Type B pancreatic cell (in vitro differentiated cells): ENCODE measurements around the gene KLK1. TPM values are rescaled to one million over a fixed set of nuclear protein-coding genes. Genes with fewer than 3 reads are reported as not detected.
"Not testable (repeated sequence)": the region's sequence is repeated elsewhere in the genome, so short reads cannot be mapped to it uniquely, and the experiment has no call there.

Experiments
- DNase-seq: peaks from one replicate; pipeline ENCODE4 v3.0.0; 2021; ENCODE audit warnings: mixed read lengths; ENCODE audit not compliant: unreplicated experiment; ENCODE audit errors: extremely low spot score
- H3K27ac Mint-ChIP-seq: 2 replicates; pipeline ENCODE4 v1.8.0; 2021; ENCODE audit warnings: mild to moderate bottlenecking, mixed read lengths
- H3K27me3 Mint-ChIP-seq: 2 replicates; pipeline ENCODE4 v1.8.0; 2021; ENCODE audit warnings: mixed read lengths
- H3K36me3 Mint-ChIP-seq: 2 replicates; pipeline ENCODE4 v1.8.0; 2021; ENCODE audit warnings: mixed read lengths
- H3K4me1 Mint-ChIP-seq: one replicate; pipeline ENCODE4 v1.8.0; 2021; ENCODE audit warnings: mixed read lengths; ENCODE audit not compliant: unreplicated experiment
- H3K4me3 Mint-ChIP-seq: 2 replicates; pipeline ENCODE4 v1.8.0; 2021; ENCODE audit warnings: mild to moderate bottlenecking, mixed read lengths
- H3K9me3 Mint-ChIP-seq: 2 replicates; pipeline ENCODE4 v1.8.0; 2021; ENCODE audit warnings: mixed read lengths
- CTCF ChIP-seq: fragments of 200-600 bp; sonication (generic); conservative IDR thresholded peaks from 2 replicates; pipeline ENCODE4 v1.5.0; 2021; ENCODE audit warnings: antibody characterized with exemption, mild to moderate bottlenecking
- total RNA-seq: library from RNA; stranded (reverse); gene quantifications from 2 replicates; pipeline ENCODE4 v1.2.1, GENCODE V29; 2021; ENCODE audit warnings: low replicate concordance

The KLK1 gene
- total RNA-seq, 1 donor from 2014 or later, result 1.5 TPM

- TF ChIP-seq CTCF, result no peak
- peaks cover 33% of the 10 kb centered on the region for H3K27me3 Mint-ChIP-seq
These were observed 38.3 kb downstream of the KLK1 start for GRCh38 chr19:50785329-50785728.

DNA sequence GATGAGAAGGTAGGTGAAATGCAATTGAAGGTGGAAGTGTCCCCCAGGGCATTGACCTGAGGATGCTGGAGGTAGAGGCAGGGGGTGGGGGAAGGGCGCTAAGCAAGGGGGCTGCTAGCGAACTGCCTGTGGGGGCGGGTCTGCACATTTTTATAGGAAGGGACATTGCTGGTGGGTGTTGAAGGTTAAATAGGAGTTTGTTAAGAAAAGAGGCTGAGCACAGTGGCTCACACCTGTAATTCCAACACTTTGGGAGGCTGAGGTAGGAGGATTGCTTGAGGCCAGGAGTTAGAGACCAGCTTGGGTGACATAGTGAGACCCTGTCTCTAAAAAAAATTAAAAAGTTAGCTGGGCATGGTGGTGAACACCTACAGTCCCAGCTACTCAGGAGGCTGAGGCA lies 38.9 kb downstream of the KLK1 start:
- peaks cover 39% of the 10 kb centered on the region for H3K27me3 Mint-ChIP-seq

More at GRCh38 chr19:50785329-50785728, 38.3 kb downstream of the KLK1 start:
- H3K4me3 Mint-ChIP-seq, result no peak overlapping the region
- no peak overlapping the region for H3K27ac Mint-ChIP-seq
- no peak for DNase-seq
- H3K36me3 Mint-ChIP-seq, result no peaks in the 10 kb centered on the region
- H3K4me1 Mint-ChIP-seq, result peaks cover 13% of the 10 kb centered on the region
- no peaks in the 10 kb centered on the region for H3K9me3 Mint-ChIP-seq

DNA sequence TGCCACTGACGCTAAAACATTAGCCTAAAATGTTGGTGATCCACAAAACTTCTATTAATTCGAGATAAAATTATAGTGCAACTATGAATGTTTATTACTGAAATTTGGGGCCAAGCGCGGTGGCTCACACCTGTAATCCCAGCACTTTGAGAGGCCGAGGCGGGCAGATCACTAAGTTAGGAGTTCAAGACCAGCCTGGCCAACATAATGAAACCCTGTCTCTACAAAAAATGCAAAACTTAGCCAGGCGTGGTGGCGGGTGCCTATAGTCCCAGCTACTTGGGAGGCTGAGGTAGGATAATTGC lies 39.8 kb downstream of the KLK1 start:
- not testable (repeated sequence) for DNase-seq, H3K36me3 Mint-ChIP-seq, H3K4me3 Mint-ChIP-seq, H3K9me3 Mint-ChIP-seq
- Mint-ChIP-seq H3K27me3 (peaks cover 48% of the 10 kb centered on the region), H3K4me1 (peaks cover 17% of the 10 kb centered on the region), H3K27ac (peak overlapping the region; percentile 58)

More for the DNA sequence above, 38.9 kb downstream of the KLK1 start:
- Mint-ChIP-seq H3K27ac (no peak overlapping the region), H3K9me3 (no peaks in the 10 kb centered on the region), H3K4me1 (peaks cover 13% of the 10 kb centered on the region), H3K36me3 (no peaks in the 10 kb centered on the region), H3K4me3 (no peak overlapping the region)
- DNase-seq, result no peak
- no peak for TF ChIP-seq CTCF

DNA sequence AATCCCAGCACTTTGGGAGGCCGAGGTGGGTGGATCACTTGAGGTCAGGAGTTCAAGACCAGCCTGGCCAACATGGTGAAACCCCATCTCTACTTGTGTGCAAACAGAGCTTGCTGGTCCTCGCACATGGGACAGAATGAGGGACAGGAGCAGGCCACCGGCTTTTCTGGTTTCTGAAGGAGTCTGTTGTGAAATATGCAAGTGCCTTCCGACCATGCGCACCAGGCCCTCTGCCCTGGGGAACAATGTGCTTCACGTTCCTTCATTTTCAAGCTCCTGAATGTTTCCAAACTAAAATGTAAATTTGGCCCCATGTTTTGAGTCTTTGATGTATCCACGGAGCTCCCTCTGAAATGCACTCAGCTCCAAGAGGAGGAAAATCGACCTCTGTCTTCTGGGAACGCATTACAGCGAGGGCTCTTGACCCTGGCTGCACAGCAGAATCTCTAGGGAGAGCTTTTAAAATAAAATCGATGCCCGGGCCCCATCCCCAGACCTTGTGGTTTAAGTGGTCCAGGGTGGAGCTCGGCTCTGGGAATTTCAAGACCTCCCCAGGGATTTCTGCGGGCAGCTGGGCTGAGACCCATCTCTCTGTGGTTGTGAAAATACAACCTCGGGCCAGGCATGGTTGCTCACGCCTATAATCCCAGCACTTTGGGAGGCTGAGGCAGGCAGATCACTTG lies 42.7 kb downstream of the KLK1 start:
- Mint-ChIP-seq H3K27ac (no peak overlapping the region), H3K27me3 (peaks cover 74% of the 10 kb centered on the region), H3K36me3 (no peaks in the 10 kb centered on the region), H3K9me3 (no peaks in the 10 kb centered on the region), H3K4me1 (peaks cover 17% of the 10 kb centered on the region), H3K4me3 (no peak overlapping the region)
- no peak for DNase-seq
- TF ChIP-seq CTCF, result no peak

GRCh38 chr19:50779504-50780457 lies 43.8 kb downstream of the KLK1 start:
- peaks cover 12% of the 10 kb centered on the region for H3K4me1 Mint-ChIP-seq
- DNase-seq, result no peak
- H3K9me3 Mint-ChIP-seq, result no peaks in the 10 kb centered on the region
- no peaks in the 10 kb centered on the region for H3K36me3 Mint-ChIP-seq
- no peak overlapping the region for H3K4me3 Mint-ChIP-seq
- peaks cover 82% of the 10 kb centered on the region for H3K27me3 Mint-ChIP-seq
- TF ChIP-seq CTCF, result no peak
- H3K27ac Mint-ChIP-seq, result no peak overlapping the region

DNA sequence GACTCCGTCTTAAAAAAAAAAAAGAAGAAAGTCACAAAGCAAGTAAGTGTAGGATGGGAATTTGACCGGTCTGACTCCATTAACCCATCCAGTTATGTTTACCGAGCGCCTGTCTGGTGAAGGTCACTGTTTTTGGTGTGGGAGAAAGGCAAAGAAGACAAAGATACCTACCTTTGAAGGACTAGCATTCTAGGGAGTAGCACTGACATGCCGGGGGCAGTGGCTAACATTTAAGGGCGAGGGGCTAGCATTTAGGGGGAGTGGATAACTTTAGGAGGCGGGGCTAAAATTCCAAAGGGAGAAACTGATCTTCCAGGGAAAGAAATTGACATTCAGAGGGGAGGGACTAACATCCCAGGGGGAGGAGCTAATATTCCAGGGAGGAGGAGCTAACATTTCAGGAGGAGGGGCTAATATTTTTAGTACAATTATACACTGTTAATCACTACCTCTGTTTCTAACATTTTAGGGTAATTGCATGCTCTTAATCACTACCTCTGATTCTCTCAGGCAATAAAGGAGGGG lies 44.6 kb downstream of the KLK1 start:
- no peak overlapping the region for H3K27ac Mint-ChIP-seq

More for the DNA sequence above, 44.6 kb downstream of the KLK1 start:
- DNase-seq, result no peak
- TF ChIP-seq CTCF, result no peak
- Mint-ChIP-seq H3K36me3 (no peaks in the 10 kb centered on the region), H3K4me1 (peaks cover 12% of the 10 kb centered on the region), H3K27me3 (peaks cover 89% of the 10 kb centered on the region), H3K4me3 (no peak overlapping the region), H3K9me3 (no peaks in the 10 kb centered on the region)
